ENCODE results near the gene DSCAM.

The DSCAM gene

GRCh38 chr21:40770435-40771055 lies 76.4 kb downstream of the DSCAM start:
- in situ Hi-C loops (cut with MboI; ENCODE audit: low sequenced_read_pairs) = no loop called here

- in situ Hi-C loops (cut with MboI; ENCODE audit: low sequenced_read_pairs) = no loop called here
These were observed 77.7 kb downstream of the DSCAM start for GRCh38 chr21:40769231-40769630.

GRCh38 chr21:40768056-40768455 lies 78.9 kb downstream of the DSCAM start:
- in situ Hi-C loops (cut with MboI; ENCODE audit: low sequenced_read_pairs) = no loop called here

GRCh38 chr21:40766381-40766780 lies 80.6 kb downstream of the DSCAM start:
- in situ Hi-C loops (cut with MboI; ENCODE audit: low sequenced_read_pairs) = no loop called here

GRCh38 chr21:40765811-40766210 lies 81.1 kb downstream of the DSCAM start:
- in situ Hi-C loops (cut with MboI; ENCODE audit: low sequenced_read_pairs) = no loop called here

GRCh38 chr21:40760821-40761220 lies 86.1 kb downstream of the DSCAM start:
- in situ Hi-C loops (cut with MboI; ENCODE audit: low sequenced_read_pairs) = no loop called here

- in situ Hi-C loops (cut with MboI; ENCODE audit: low sequenced_read_pairs) = no loop called here
These were observed 87.9 kb downstream of the DSCAM start for GRCh38 chr21:40759061-40759460.

- in situ Hi-C loops (cut with MboI; ENCODE audit: low sequenced_read_pairs) = no loop called here
These were observed 89.6 kb downstream of the DSCAM start for GRCh38 chr21:40757366-40757765.

- in situ Hi-C loops (cut with MboI; ENCODE audit: low sequenced_read_pairs) = no loop called here
These were observed 92.5 kb downstream of the DSCAM start for GRCh38 chr21:40754466-40754865.

- in situ Hi-C loops (cut with MboI; ENCODE audit: low sequenced_read_pairs) = no loop called here
These were observed 93.2 kb downstream of the DSCAM start for GRCh38 chr21:40753756-40754155.

GRCh38 chr21:40752125-40752524 lies 94.8 kb downstream of the DSCAM start:
- in situ Hi-C loops (cut with MboI; ENCODE audit: low sequenced_read_pairs) = no loop called here

GRCh38 chr21:40751221-40751620 lies 95.7 kb downstream of the DSCAM start:
- in situ Hi-C loops (cut with MboI; ENCODE audit: low sequenced_read_pairs) = no loop called here

GRCh38 chr21:40736145-40736544 lies 110.8 kb downstream of the DSCAM start:
- in situ Hi-C loops (cut with MboI; ENCODE audit: low sequenced_read_pairs) = no loop called here

- in situ Hi-C loops (cut with MboI; ENCODE audit: low sequenced_read_pairs) = no loop called here
These were observed 113.9 kb downstream of the DSCAM start for GRCh38 chr21:40733024-40733397.

- in situ Hi-C loops (cut with MboI; ENCODE audit: low sequenced_read_pairs) = no loop called here
These were observed 114.5 kb downstream of the DSCAM start for GRCh38 chr21:40732253-40733023.

- in situ Hi-C loops (cut with MboI; ENCODE audit: low sequenced_read_pairs) = no loop called here
These were observed 115.8 kb downstream of the DSCAM start for GRCh38 chr21:40731206-40731605.

- in situ Hi-C loops (cut with MboI; ENCODE audit: low sequenced_read_pairs) = no loop called here
These were observed 116.5 kb downstream of the DSCAM start for GRCh38 chr21:40730426-40730800.

GRCh38 chr21:40729761-40730425 lies 117.1 kb downstream of the DSCAM start:
- in situ Hi-C loops (cut with MboI; ENCODE audit: low sequenced_read_pairs) = no loop called here

GRCh38 chr21:40723966-40724365 lies 123.0 kb downstream of the DSCAM start:
- in situ Hi-C loops (cut with MboI; ENCODE audit: low sequenced_read_pairs) = no loop called here

- in situ Hi-C loops (cut with MboI; ENCODE audit: low sequenced_read_pairs) = no loop called here
These were observed 123.6 kb downstream of the DSCAM start for GRCh38 chr21:40723317-40723716.

- in situ Hi-C loops (cut with MboI; ENCODE audit: low sequenced_read_pairs) = no loop called here
These were observed 127.3 kb downstream of the DSCAM start for GRCh38 chr21:40719615-40720014.

- in situ Hi-C loops (cut with MboI; ENCODE audit: low sequenced_read_pairs) = no loop called here
These were observed 129.9 kb downstream of the DSCAM start for GRCh38 chr21:40717028-40717427.
